Smooth muscle cell (in vitro differentiated cells): ENCODE measurements around the gene RAB8A. TPM values are rescaled to one million over a fixed set of nuclear protein-coding genes. Genes with fewer than 3 reads are reported as not detected.

Experiments used
- DNase-seq: peaks from one replicate; lab custom pipeline; 2025; ENCODE audit not compliant: unreplicated experiment; lab: John Stamatoyannopoulos, UW
- H2AFZ ChIP-seq: fragments of 200-600 bp; sonication (generic); 2 replicates; pipeline ENCODE4 v1.6.0; 2016; ENCODE audit warnings: antibody characterized with exemption, low read depth, mild to moderate bottlenecking
- H3F3A ChIP-seq: fragments of 200-600 bp; sonication (generic); 2 replicates; pipeline ENCODE4 v1.6.0; 2017; ENCODE audit warnings: antibody characterized with exemption, low read depth
- H3K27ac ChIP-seq: fragments of 200-600 bp; sonication (generic); 2 replicates; pipeline ENCODE4 v1.5.1; 2016; ENCODE audit warnings: low read depth, mild to moderate bottlenecking
- H3K27me3 ChIP-seq: fragments of 200-600 bp; sonication (generic); 2 replicates; pipeline ENCODE4 v1.6.1; 2016; ENCODE audit warnings: low read depth, mild to moderate bottlenecking
- H3K36me3 ChIP-seq: fragments of 200-600 bp; sonication (generic); 2 replicates; pipeline ENCODE4 v1.5.1; 2016; ENCODE audit warnings: low read depth
- H3K4me1 ChIP-seq: fragments of 200-600 bp; sonication (generic); 2 replicates; pipeline ENCODE4 v1.5.1; 2016; ENCODE audit warnings: low read depth
- H3K4me2 ChIP-seq: fragments of 200-600 bp; sonication (generic); 2 replicates; pipeline ENCODE4 v1.6.0; 2016; ENCODE audit warnings: mild to moderate bottlenecking
- H3K4me3 ChIP-seq: fragments of 200-600 bp; sonication (generic); 2 replicates; pipeline ENCODE4 v1.5.1; 2016; ENCODE audit warnings: mild to moderate bottlenecking
- H3K79me2 ChIP-seq: fragments of 200-600 bp; sonication (generic); 2 replicates; pipeline ENCODE4 v1.6.0; 2016; ENCODE audit warnings: low read depth, mild to moderate bottlenecking
- H3K9ac ChIP-seq: fragments of 200-600 bp; sonication (generic); 2 replicates; pipeline ENCODE4 v1.6.0; 2016; ENCODE audit warnings: low read depth
- H3K9me3 ChIP-seq: fragments of 200-600 bp; sonication (generic); replicated peaks from 2 replicates; pipeline ENCODE4 v1.5.1; 2016; ENCODE audit warnings: low read depth
- H4K20me1 ChIP-seq: fragments of 200-600 bp; sonication (generic); 2 replicates; pipeline ENCODE4 v1.6.0; 2016; ENCODE audit warnings: low read depth
- CTCF ChIP-seq: fragments of 200-600 bp; sonication (generic); IDR thresholded peaks from 2 replicates; pipeline ENCODE4 v1.5.1; 2017; ENCODE audit warnings: borderline replicate concordance, mild to moderate bottlenecking, antibody characterized with exemption; ENCODE audit not compliant: insufficient read depth, poor library complexity, severe bottlenecking
- WGBS: methylation state at CpG from one replicate; pipeline ENCODE4 v1.1.7; 2016; ENCODE audit warnings: low lambda C conversion rate; 5-methylcytosine and 5-hydroxymethylcytosine counted together
- polyA plus RNA-seq: library from polyadenylated mRNA; unstranded; fragments of >200 nt; fragmentation: Nextera tagmentation; extraction: Ambion mirVana; gene quantifications from 2 replicates; pipeline ENCODE4 v1.2.1, GENCODE V29; 2016
- total RNA-seq: library from RNA; depleted of rRNA; stranded (reverse); fragments of >200 nt; gene quantifications from 2 replicates; pipeline ENCODE4 v1.2.3, GENCODE V29; 2014

RAB8A gene
- total and polyA plus RNA-seq, 2 experiments from 2014 or later: 47.3 to 96.0 TPM

GRCh38 chr19:16088351-16089009 lies 23.2 kb upstream of the RAB8A start:
- Histone ChIP-seq H3F3A (peaks cover 92% of the 10 kb centered on the region), H3K9ac (no peak overlapping the region), H3K9me3 (no peaks in the 10 kb centered on the region), H3K4me1 (no peaks in the 10 kb centered on the region), H2AFZ (no peak overlapping the region), H3K4me2 (no peak overlapping the region), H3K36me3 (peaks cover 43% of the 10 kb centered on the region), H3K4me3 (no peak overlapping the region), H3K27ac (peak overlapping the region; percentile 57), H4K20me1 (peaks cover 100% of the 10 kb centered on the region), H3K27me3 (no peaks in the 10 kb centered on the region), H3K79me2 (peaks cover 94% of the 10 kb centered on the region)
- peak; percentile 12 for TF ChIP-seq CTCF
- DNase-seq: no peak
- WGBS: 96% methylated on average over 17 of the region's 17 CpGs

GRCh38 chr19:16089010-16089846 lies 22.5 kb upstream of the RAB8A start:
- H3K4me2 ChIP-seq: no peak overlapping the region
- H3K4me1 ChIP-seq: no peaks in the 10 kb centered on the region
- H3K79me2 ChIP-seq: peaks cover 91% of the 10 kb centered on the region
- no peak for DNase-seq
- peak overlapping the region; percentile 57 for H3K27ac ChIP-seq
- H3K4me3 ChIP-seq: no peak overlapping the region
- no peak overlapping the region for H2AFZ ChIP-seq
- H3K27me3 ChIP-seq: no peaks in the 10 kb centered on the region
- no peaks in the 10 kb centered on the region for H3K9me3 ChIP-seq
- no peak for TF ChIP-seq CTCF
- no peak overlapping the region for H3K9ac ChIP-seq
- WGBS: 93% methylated on average over 10 of the region's 10 CpGs
- H3K36me3 ChIP-seq: peaks cover 46% of the 10 kb centered on the region
- peaks cover 100% of the 10 kb centered on the region for H4K20me1 ChIP-seq
- peaks cover 97% of the 10 kb centered on the region for H3F3A ChIP-seq

- Histone ChIP-seq H3K36me3 (peaks cover 36% of the 10 kb centered on the region), H3K4me1 (no peaks in the 10 kb centered on the region), H2AFZ (no peak overlapping the region), H3K4me2 (no peak overlapping the region), H3K27me3 (no peaks in the 10 kb centered on the region), H4K20me1 (peaks cover 100% of the 10 kb centered on the region), H3K27ac (peak overlapping the region; percentile 57), H3F3A (peaks cover 91% of the 10 kb centered on the region), H3K4me3 (no peak overlapping the region), H3K79me2 (peaks cover 80% of the 10 kb centered on the region), H3K9me3 (no peaks in the 10 kb centered on the region), H3K9ac (no peak overlapping the region)
- TF ChIP-seq CTCF: no peak
- 96% methylated on average over 13 of the region's 13 CpGs for WGBS
- DNase-seq: no peak
These were observed 19.9 kb upstream of the RAB8A start for GRCh38 chr19:16091546-16092475.
